ENCODE results near the gene HAPLN3.
"Not testable (repeated sequence)": the region's sequence is repeated elsewhere in the genome, so short reads cannot be mapped to it uniquely, and the experiment has no call there.

DNA sequence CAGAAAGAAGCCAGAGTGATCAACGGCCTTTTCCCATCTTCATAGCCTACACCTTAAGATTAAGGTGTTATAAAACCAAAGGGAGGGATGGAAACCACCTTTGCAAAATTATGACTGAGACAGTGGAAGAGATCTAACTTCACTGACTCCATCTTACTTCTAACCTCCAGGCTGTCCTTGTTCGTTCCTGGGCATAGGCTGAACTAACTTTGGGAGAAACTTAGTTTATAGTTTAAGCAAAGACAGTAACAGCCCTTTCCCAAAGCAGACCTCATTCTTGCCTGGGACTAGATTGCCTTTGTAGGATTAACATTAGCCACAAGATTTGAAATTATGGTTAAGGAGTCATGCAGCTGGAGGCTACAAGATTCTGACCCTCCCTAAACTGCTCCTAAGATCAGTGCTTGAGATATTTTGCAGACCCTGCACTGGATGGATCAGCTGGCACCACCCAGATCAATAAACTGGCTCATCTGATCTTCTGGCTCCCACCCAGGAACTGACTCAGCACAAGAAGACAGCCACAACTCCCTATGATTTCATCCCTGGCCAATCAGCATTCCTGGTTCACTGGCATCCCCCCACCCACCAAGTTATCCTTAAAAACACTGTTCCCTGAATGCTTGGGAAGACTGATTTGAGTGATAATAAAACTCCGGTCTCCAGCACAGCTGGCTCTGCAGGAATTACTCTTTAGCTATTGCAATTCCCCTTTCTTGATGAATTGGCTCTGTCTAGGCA is 34.2 kb upstream of the HAPLN3 start:
- TF ChIP-seq, protein P1, sequence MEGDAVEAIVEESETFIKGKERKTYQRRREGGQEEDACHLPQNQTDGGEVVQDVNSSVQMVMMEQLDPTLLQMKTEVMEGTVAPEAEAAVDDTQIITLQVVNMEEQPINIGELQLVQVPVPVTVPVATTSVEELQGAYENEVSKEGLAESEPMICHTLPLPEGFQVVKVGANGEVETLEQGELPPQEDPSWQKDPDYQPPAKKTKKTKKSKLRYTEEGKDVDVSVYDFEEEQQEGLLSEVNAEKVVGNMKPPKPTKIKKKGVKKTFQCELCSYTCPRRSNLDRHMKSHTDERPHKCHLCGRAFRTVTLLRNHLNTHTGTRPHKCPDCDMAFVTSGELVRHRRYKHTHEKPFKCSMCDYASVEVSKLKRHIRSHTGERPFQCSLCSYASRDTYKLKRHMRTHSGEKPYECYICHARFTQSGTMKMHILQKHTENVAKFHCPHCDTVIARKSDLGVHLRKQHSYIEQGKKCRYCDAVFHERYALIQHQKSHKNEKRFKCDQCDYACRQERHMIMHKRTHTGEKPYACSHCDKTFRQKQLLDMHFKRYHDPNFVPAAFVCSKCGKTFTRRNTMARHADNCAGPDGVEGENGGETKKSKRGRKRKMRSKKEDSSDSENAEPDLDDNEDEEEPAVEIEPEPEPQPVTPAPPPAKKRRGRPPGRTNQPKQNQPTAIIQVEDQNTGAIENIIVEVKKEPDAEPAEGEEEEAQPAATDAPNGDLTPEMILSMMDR (IDR thresholded peaks at IDR 0.05) = not testable (repeated sequence)
- TF ChIP-seq POLR2A (IDR thresholded peaks at IDR 0.05) = not testable (repeated sequence)
